Measurements from ENCODE around the gene RPS10.

DNA sequence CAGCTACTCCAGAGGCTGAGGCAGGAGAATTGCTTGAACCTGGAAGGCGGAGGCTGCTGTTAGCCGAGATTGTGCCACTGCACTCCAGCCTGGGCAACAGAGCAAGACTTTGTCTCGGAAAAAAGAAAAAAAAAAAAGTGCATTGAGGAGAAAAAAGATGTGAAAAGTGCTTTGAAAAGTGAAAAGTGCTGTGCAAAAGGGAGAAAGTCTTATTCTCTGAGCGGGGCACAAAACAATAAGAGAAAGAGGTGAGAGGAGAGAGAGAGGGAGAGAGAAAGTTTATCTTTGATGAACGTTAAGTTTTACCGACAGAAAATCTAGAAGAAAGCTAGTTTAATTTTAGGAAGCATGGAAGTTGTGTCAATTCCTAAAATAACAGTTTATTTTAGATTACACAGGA, 36.1 kb upstream of the RPS10 start:
- no peak for TF ChIP-seq CTCF (IDR thresholded peaks at IDR 0.05; ENCODE audit: borderline replicate concordance, extremely low read depth, low read length, poor library complexity, severe bottlenecking)
- no peak for TF ChIP-seq EZH2 (IDR thresholded peaks at IDR 0.05; ENCODE audit: borderline replicate concordance, low read depth, low read length, severe bottlenecking)
